Spinal cord (tissue), 10 donors: Measurements from ENCODE around the gene AATK. TPM values are rescaled to one million over a fixed set of nuclear protein-coding genes. Genes with fewer than 3 reads are reported as not detected.

Experiments
- DNase-seq, 6 donors: peaks; one replicate each; pipeline versions ENCODE4 v3.0.0 to v3.0.0-alpha.2; 2013 to 2015; ENCODE audit warnings: low spot score in 6 of 6, low read depth in 4 of 6
- H3K27ac ChIP-seq: one replicate; pipeline ENCODE4 v1.5.1; 2013; ENCODE audit warnings: low read depth, low read length, control low read depth
- H3K27me3 ChIP-seq: one replicate; pipeline ENCODE4 v1.6.1; 2013; ENCODE audit warnings: low read length; ENCODE audit not compliant: control insufficient read depth, insufficient read depth
- H3K36me3 ChIP-seq: one replicate; pipeline ENCODE4 v1.6.1; 2013; ENCODE audit warnings: low read length; ENCODE audit not compliant: control insufficient read depth, insufficient read depth
- H3K4me1 ChIP-seq: one replicate; pipeline ENCODE4 v1.6.1; 2013; ENCODE audit warnings: low read length; ENCODE audit not compliant: control insufficient read depth, insufficient read depth
- H3K4me3 ChIP-seq: one replicate; pipeline ENCODE4 v1.5.1; 2013; ENCODE audit warnings: low read depth, low read length, control low read depth
- H3K9me3 ChIP-seq: one replicate; pipeline ENCODE4 v1.6.1; 2013; ENCODE audit warnings: low read length; ENCODE audit not compliant: control insufficient read depth, insufficient read depth
- WGBS: methylation state at CpG from one replicate; pipeline ENCODE4 v1.1.5; 2013; ENCODE audit warnings: missing lambda C conversion rate; ENCODE audit not compliant: insufficient coverage; 5-methylcytosine and 5-hydroxymethylcytosine counted together
- polyA plus RNA-seq, 2 donors: library from polyadenylated mRNA; unstranded; fragments of 120-200 nt; gene quantifications; one replicate each; pipeline ENCODE4 v1.2.1, GENCODE V29; 2013; ENCODE audit not compliant: insufficient read length in 2 of 2
- total RNA-seq, 2 donors: library from RNA; depleted of rRNA in 1 of 2; stranded (reverse); fragments of 120-200 nt in 1 of 2; fragments of >200 nt in 1 of 2; gene quantifications; one replicate each; pipeline versions ENCODE4 v1.2.3 to v1.2.4, GENCODE V29; 2013 to 2014
- donor health status: healthy.

Gene AATK
- total and polyA plus RNA-seq, 4 donors, result 41.9 to 149 (median 111) TPM

GRCh38 chr17:81128338-81128737 is 37.7 kb downstream of the AATK start:
- WGBS, result 85% methylated on average over 14 of the region's 14 CpGs
- no peak for DNase-seq
- Histone ChIP-seq H3K9me3 (no peaks in the 10 kb centered on the region), H3K4me3 (peak overlapping the region; percentile 63), H3K36me3 (peaks cover 96% of the 10 kb centered on the region), H3K27ac (peak overlapping the region; percentile 85), H3K27me3 (no peaks in the 10 kb centered on the region), H3K4me1 (peaks cover 75% of the 10 kb centered on the region)

DNA sequence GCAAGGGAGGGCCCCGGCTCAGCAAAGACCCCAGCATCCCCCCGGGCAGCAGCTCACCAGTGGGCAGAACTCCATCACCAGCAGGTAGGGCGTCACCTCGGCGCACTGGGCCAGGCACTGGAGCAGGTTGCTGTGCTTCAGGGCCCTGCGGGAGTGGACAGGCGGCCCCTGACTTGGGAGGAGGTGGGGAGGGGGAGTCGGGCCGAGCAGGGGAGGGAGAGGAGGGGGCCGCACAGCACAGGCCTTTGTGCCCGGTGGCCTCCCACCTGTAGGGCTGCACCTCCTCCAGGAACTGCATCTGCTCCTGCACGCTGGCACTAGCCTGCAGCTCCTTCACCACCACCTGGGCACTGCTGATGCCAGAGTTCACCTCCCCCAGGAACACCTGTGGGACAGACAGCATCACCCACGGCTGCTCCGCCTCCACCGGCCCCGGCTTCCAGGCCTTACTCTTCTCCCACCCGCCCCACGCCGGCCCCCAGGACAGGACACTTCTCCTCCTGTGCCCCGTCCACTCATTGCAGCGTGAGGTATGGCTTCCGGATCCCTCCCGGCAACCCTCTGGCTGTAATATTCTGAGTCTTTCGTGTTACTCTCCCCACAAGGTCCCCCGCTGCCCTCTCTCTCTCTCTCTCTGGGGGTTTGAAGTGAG is 38.4 kb downstream of the AATK start:
- H3K4me1 ChIP-seq, result peaks cover 77% of the 10 kb centered on the region
- WGBS, result 80% methylated on average over 12 of the region's 25 CpGs
- peak overlapping the region; percentile 85 for H3K27ac ChIP-seq
- no peak for DNase-seq
- H3K9me3 ChIP-seq, result no peaks in the 10 kb centered on the region
- peaks cover 96% of the 10 kb centered on the region for H3K36me3 ChIP-seq
- H3K27me3 ChIP-seq, result no peaks in the 10 kb centered on the region
- peak overlapping the region; percentile 63 for H3K4me3 ChIP-seq

- Histone ChIP-seq H3K9me3 (no peaks in the 10 kb centered on the region), H3K4me1 (peaks cover 77% of the 10 kb centered on the region), H3K4me3 (peak overlapping the region; percentile 63), H3K36me3 (peaks cover 94% of the 10 kb centered on the region), H3K27ac (peak overlapping the region; percentile 85), H3K27me3 (no peaks in the 10 kb centered on the region)
- no peak for DNase-seq
- 64% methylated on average over 4 of the region's 5 CpGs for WGBS
Observed at GRCh38 chr17:81127133-81127455, 38.9 kb downstream of the AATK start.

DNA sequence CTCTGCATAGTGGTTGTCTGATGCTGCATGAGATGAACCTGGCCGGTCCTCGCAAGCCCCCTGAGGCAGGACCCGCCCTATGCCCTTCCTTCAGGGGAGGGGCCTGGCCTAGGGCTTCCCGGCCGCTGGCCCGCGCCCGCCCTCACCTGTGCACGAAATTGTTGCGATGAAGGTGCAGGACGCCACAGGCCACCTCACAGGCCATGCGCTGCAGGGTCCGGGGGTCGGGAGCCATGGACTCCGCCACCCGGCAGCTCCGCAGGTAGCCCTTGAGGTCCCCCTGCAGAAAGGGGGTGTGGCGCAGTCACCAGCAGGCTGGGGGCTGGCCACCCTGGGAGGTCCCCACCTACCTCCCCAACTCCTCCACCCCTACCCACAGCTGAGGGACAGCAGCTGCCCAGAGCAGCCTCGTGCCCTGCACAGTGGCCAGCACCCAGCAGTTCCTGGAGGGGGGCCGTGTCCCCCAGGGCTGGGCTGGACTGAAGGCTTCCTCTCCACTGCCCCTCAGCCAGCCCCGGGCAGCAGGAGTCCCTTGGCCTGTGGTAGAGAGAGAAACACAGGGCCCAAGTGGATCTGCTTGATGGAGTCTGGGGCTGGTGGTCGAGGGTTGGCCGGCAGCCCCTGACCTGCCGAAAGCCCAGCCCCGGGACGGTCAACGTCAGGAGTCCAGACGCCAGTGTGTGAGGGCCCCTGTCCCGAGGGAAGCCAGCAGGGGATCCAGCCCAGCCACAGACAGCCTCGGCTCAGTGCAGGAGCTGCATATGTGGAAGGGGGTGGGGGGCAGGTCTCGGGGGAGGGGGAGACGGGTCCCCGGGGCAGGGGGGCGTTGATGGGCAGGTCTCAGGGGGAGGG is 39.5 kb downstream of the AATK start:
- Histone ChIP-seq H3K27ac (peak overlapping the region; percentile 29), H3K36me3 (peaks cover 94% of the 10 kb centered on the region), H3K9me3 (no peaks in the 10 kb centered on the region), H3K27me3 (no peaks in the 10 kb centered on the region), H3K4me3 (peak overlapping the region; percentile 39), H3K4me1 (peaks cover 75% of the 10 kb centered on the region)
- DNase-seq, result no peak
- 76% methylated on average over 25 of the region's 34 CpGs for WGBS

- Histone ChIP-seq H3K27ac (peak overlapping the region; percentile 40), H3K27me3 (no peaks in the 10 kb centered on the region), H3K4me1 (peaks cover 75% of the 10 kb centered on the region), H3K36me3 (peaks cover 94% of the 10 kb centered on the region), H3K4me3 (peak overlapping the region; percentile 39), H3K9me3 (no peaks in the 10 kb centered on the region)
- 63% methylated on average over 9 of the region's 14 CpGs for WGBS
- DNase-seq, result no peak
Observed at GRCh38 chr17:81125573-81126081, 40.4 kb downstream of the AATK start.

GRCh38 chr17:81124377-81124776 is 41.6 kb downstream of the AATK start:
- no peaks in the 10 kb centered on the region for H3K9me3 ChIP-seq
- H3K27ac ChIP-seq, result no peak overlapping the region
- peak overlapping the region; percentile 39 for H3K4me3 ChIP-seq
- WGBS, result 92% methylated on average over 18 of the region's 18 CpGs
- H3K4me1 ChIP-seq, result peaks cover 74% of the 10 kb centered on the region
- peaks cover 94% of the 10 kb centered on the region for H3K36me3 ChIP-seq
- no peaks in the 10 kb centered on the region for H3K27me3 ChIP-seq
- no peak for DNase-seq

DNA sequence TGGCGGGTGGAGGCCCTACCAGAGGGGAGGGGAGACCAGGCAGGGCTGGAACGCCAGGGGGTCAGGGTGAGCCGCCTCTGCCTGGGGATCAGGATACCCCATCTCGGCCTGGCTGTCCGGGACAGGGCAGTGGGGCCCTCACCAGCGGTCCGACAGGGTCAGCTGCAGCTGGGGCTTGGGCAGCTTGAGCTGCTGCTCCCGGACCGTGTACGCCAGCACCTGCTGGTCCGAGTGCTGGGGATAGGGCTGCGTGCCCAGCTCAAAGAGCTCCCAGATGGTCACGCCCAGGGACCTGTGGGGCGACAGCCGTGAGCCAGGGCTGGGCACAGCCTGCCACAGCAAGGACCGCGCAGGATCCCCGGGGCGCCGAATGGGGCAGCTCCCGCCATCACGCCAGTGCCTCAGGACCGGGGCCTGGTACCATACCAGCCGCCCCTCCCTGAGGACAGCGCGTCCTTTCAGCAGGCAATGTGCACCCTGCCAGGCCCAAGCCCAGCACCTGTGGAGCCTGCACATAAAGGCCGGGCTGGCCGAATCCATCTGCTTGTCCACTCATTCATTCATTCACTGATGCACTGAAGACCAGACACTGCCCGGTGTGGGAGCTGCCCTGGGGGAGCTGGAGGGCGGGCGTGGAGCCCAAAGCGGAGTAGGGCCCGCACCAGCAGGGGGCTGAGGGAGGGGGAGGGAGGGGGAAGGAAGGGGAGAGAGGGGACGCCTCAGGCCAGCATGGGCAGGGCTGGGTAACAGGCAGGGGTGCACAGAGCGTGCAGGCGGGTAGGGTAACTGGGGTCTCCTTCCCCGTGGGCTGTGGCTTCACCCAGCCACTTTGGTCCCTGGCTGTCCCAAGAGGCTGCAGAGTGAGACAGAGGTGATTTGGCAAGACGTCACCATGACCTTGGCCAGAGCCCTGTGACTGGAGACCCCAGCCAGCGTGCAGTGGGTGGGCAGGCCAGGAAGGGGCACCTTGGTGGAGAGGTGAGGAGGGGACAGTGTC is 42.7 kb downstream of the AATK start:
- no peaks in the 10 kb centered on the region for H3K27me3 ChIP-seq
- peaks cover 74% of the 10 kb centered on the region for H3K4me1 ChIP-seq
- DNase-seq, result no peak
- 82% methylated on average over 36 of the region's 39 CpGs for WGBS
- H3K4me3 ChIP-seq, result peak overlapping the region; percentile 39
- H3K9me3 ChIP-seq, result no peaks in the 10 kb centered on the region
- peak overlapping the region; percentile 10 for H3K27ac ChIP-seq
- H3K36me3 ChIP-seq, result peaks cover 95% of the 10 kb centered on the region

DNA sequence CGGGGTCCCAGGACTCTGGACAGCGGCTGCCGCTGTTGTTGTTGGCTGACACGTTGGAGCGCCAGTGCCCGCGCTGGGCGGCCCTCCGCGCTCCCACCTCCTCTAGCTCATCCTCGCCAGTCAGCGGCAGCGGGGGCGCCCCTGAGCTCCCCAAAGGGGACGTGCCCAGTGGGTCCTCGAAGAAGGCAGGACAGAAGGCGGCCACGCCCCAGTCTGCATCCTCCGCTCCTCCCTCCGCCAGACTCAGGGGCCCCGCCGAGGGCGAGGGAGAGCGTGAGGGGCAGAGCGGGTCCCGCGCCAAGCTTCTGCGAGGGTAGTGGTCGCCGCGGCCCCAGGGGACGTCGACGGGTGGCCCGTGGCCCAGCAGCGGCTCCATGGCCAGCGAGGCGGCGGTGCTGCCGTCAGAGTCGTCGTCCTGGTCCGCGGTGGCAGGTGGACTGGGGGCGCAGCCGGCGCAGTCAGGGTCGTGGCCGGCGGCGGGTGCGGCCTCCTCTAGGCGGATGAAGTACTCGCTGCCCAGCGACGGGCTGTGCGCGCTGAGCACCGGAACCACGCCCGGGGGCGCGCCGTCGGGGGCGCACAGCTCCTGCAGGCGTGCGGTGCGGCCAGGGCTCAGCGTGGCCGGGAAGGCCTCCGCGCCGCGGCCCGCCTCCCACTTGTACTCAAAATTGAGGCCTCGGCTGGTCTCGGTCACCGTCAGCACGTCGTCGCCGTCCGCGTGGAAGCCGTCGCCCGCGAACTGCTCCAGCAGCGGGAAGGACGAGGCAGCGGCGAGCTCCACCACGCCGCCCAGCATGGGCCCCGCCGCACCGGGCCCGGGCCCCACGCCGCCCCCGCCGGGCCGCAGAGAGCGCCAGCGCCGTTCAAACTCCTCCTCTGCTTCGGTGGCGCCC is 43.9 kb downstream of the AATK start:
- Histone ChIP-seq H3K9me3 (no peaks in the 10 kb centered on the region), H3K4me3 (no peak overlapping the region), H3K36me3 (peaks cover 95% of the 10 kb centered on the region), H3K4me1 (peaks cover 75% of the 10 kb centered on the region), H3K27me3 (no peaks in the 10 kb centered on the region), H3K27ac (no peak overlapping the region)
- 36% methylated on average over 104 of the region's 109 CpGs for WGBS
- DNase-seq, result peak in 1 of 6 donors; percentile 38
